Left ventricle myocardium inferior (tissue), 1 donor: ENCODE results near the gene APP. TPM values are rescaled to one million over a fixed set of nuclear protein-coding genes. Genes with fewer than 3 reads are reported as not detected.

Experiments used
- DNase-seq: peaks from one replicate; pipeline ENCODE4 v3.0.0-alpha.2; 2020
- H3K27ac ChIP-seq: fragments of 200-600 bp; replicated peaks from 2 replicates; pipeline ENCODE4 v1.8.0; 2021
- H3K27me3 ChIP-seq: fragments of 200-600 bp; 2 replicates; pipeline ENCODE4 v1.8.0; 2021; ENCODE audit warnings: low read depth
- H3K36me3 ChIP-seq: fragments of 200-600 bp; 2 replicates; pipeline ENCODE4 v1.8.0; 2021
- H3K4me1 ChIP-seq: fragments of 200-600 bp; 2 replicates; pipeline ENCODE4 v1.8.0; 2021
- H3K4me3 ChIP-seq: fragments of 200-600 bp; 2 replicates; pipeline ENCODE4 v1.8.0; 2021; ENCODE audit warnings: mild to moderate bottlenecking, moderate library complexity
- H3K9me3 ChIP-seq: fragments of 200-600 bp; replicated peaks from 2 replicates; pipeline ENCODE4 v1.8.0; 2021
- CTCF ChIP-seq: fragments of 200-600 bp; IDR thresholded peaks from 2 replicates; pipeline ENCODE4 v1.8.0; 2021; ENCODE audit warnings: antibody characterized with exemption, mild to moderate bottlenecking, borderline replicate concordance
- intact Hi-C: fragments of 100-400 bp; cut with micrococcal nuclease; formaldehyde crosslinking; loops from one replicate; pipeline ENCODE4 v1.11.0; 2022
- total RNA-seq: library from RNA; stranded (reverse); fragmentation: NEBNext Ultra II Directional; extraction: Animal tissue kit (Norgen Biotek cat#: 25700); gene quantifications from one replicate; pipeline ENCODE4 v1.2.1, GENCODE V29; 2021
- donor health status: DM: no; HTN: yes; CAD: no; lungs with severe emphysema.

APP gene
- total RNA-seq, 1 donor from 2014 or later = 332 TPM

DNA sequence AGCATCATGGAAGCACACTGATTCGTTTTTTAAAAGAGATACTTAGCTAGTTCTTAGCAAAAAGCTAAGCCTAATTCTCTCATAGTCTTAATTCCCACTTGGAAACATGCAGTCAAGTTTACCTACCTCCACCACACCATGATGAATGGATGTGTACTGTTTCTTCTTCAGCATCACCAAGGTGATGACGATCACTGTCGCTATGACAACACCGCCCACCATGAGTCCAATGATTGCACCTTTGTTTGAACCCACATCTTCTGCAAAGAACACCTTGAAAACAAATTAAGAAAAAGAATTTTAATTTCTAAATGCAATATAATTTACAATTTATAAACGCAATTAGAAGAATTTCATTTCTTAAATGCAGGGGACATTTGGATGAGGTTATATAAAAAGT is 279.0 kb downstream of the APP start:
- Histone ChIP-seq H3K27ac (no peak overlapping the region), H3K4me3 (no peak overlapping the region), H3K4me1 (peaks cover 21% of the 10 kb centered on the region), H3K27me3 (no peaks in the 10 kb centered on the region), H3K36me3 (peaks cover 52% of the 10 kb centered on the region), H3K9me3 (no peaks in the 10 kb centered on the region)
- no peak for TF ChIP-seq CTCF
- no peak for DNase-seq
- intact Hi-C loops = no loop called here

DNA sequence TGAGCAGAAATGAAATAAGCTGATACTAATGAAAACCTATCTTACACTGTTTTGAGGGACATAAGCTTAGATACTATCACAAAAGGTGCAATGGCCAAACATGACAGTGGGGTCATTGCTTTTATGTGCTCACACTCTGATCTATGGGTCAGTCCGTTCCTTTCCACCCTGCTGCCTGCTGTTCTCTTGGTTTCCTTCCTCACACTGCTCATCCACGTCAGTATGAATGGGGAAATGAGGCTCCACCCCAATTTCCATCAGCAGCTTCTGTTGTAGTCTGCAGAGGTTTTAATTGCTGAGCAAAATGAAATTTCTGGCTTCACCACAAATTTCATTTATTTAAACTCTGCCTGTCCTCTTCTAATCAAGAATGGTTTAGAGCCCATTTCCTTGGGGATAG is 280.6 kb downstream of the APP start:
- Histone ChIP-seq H3K27me3 (no peaks in the 10 kb centered on the region), H3K36me3 (peaks cover 51% of the 10 kb centered on the region), H3K4me1 (peaks cover 28% of the 10 kb centered on the region), H3K9me3 (no peaks in the 10 kb centered on the region), H3K27ac (no peak overlapping the region), H3K4me3 (no peak overlapping the region)
- no peak for TF ChIP-seq CTCF
- intact Hi-C loops = no loop called here
- DNase-seq = no peak

DNA sequence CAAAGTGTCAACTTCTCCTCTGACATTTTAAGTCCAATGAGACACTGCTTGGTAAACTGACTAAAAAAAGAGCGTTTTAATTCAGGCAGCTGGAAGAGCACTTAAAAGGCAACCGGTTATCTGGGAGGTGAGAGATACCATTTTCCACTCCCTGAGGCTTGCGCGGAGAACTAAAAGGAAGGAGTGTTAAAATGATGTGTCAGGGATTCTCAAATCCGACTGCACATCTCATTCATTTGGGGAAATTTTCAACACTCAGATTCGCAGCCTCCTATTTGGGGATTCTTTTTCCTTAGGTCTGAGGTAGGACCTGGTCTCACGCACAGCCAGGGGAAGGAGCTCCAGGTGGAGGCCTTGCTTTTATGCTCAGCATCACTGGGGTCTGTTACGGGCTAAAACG is 281.9 kb downstream of the APP start:
- peaks cover 39% of the 10 kb centered on the region for H3K36me3 ChIP-seq
- DNase-seq = no peak
- H3K4me3 ChIP-seq = no peak overlapping the region
- no peaks in the 10 kb centered on the region for H3K9me3 ChIP-seq
- H3K27ac ChIP-seq = no peak overlapping the region
- intact Hi-C loops = loop anchor here (10.0 kb wide), 1 partner anchor 826 kb away; no protein-coding TSS in a partner anchor
- H3K27me3 ChIP-seq = no peaks in the 10 kb centered on the region
- TF ChIP-seq CTCF = no peak
- peaks cover 28% of the 10 kb centered on the region for H3K4me1 ChIP-seq

DNA sequence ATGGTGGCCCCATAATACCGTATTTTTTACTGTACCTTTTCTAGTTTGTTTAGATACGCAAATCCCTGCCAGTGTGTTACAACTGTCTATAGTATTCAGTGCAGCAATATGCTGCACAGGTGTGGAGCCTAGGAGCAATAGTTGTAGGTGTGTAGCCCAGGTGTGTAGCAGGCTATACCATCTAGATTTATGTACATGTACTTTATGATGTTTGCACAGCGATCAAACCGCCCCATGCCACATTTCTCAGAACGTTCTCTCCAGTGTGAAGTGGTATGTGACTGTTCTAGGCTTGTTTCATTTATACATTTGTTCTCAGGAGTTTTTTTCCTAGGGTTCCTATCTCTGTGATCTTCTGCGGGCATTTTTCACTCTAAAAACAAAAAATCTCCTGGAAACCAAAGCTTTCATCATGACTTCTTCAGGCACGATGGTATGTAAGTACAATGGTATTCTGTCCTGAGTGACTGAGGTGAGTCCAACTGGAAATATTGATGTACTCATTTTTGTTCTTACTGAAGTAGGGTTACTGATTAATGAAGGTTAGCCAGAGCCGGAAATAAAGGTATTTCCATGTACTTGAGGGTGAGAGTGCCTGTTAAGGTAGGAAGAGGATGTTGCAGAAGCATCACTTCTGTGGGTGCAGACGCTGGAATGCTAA is 282.8 kb downstream of the APP start:
- no peaks in the 10 kb centered on the region for H3K27me3 ChIP-seq
- H3K4me3 ChIP-seq = no peak overlapping the region
- intact Hi-C loops = loop anchor here (10.0 kb wide), 1 partner anchor 827 kb away; no protein-coding TSS in a partner anchor
- H3K9me3 ChIP-seq = no peaks in the 10 kb centered on the region
- H3K36me3 ChIP-seq = peaks cover 34% of the 10 kb centered on the region
- DNase-seq = no peak
- no peak for TF ChIP-seq CTCF
- H3K27ac ChIP-seq = no peak overlapping the region
- H3K4me1 ChIP-seq = peaks cover 28% of the 10 kb centered on the region

GRCh38 chr21:25887166-25887565 is 283.4 kb downstream of the APP start:
- peaks cover 23% of the 10 kb centered on the region for H3K4me1 ChIP-seq
- no peaks in the 10 kb centered on the region for H3K27me3 ChIP-seq
- H3K4me3 ChIP-seq = no peak overlapping the region
- intact Hi-C loops = loop anchor here (10.0 kb wide), 1 partner anchor 828 kb away; no protein-coding TSS in a partner anchor
- no peak for TF ChIP-seq CTCF
- DNase-seq = no peak
- peaks cover 34% of the 10 kb centered on the region for H3K36me3 ChIP-seq
- H3K27ac ChIP-seq = no peak overlapping the region
- no peaks in the 10 kb centered on the region for H3K9me3 ChIP-seq
